Vagina (tissue), 2 donors: ENCODE results near the gene CASKIN1. TPM values are rescaled to one million over a fixed set of nuclear protein-coding genes. Genes with fewer than 3 reads are reported as not detected.

Experiments
- DNase-seq, 2 donors: peaks; one replicate each; pipeline ENCODE4 v3.0.0-alpha.2; 2017; ENCODE audit errors: extremely low spot score in 2 of 2
- H3K27ac ChIP-seq: fragments of 200-600 bp; sonication (generic); one replicate; pipeline ENCODE4 v1.5.1; 2019
- H3K27me3 ChIP-seq: fragments of 200-600 bp; sonication (generic); one replicate; pipeline ENCODE4 v1.5.1; 2019
- H3K36me3 ChIP-seq, 2 donors: fragments of 200-600 bp; sonication (generic); one replicate each; pipeline ENCODE4 v1.5.1; 2017 to 2019
- H3K4me1 ChIP-seq: fragments of 200-600 bp; sonication (generic); one replicate; pipeline ENCODE4 v1.5.1; 2019
- H3K4me3 ChIP-seq, 2 donors: fragments of 200-600 bp; sonication (generic); 1 replicate in 1 of 2; 2 replicates in 1 of 2; pipeline ENCODE4 v1.5.1; 2016 to 2019
- H3K9me3 ChIP-seq: fragments of 200-600 bp; sonication (generic); one replicate; pipeline ENCODE4 v1.5.1; 2019
- CTCF ChIP-seq, 3 experiments: fragments of 450-650 bp in 2 of 3; fragments of 200-600 bp in 1 of 3; sonication (generic) in 1 of 3; IDR thresholded peaks; one replicate each; pipeline ENCODE4 v1.5.1; 2017 to 2019; ENCODE audit warnings: antibody characterized with exemption in 3 of 3, mild to moderate bottlenecking in 2 of 3, moderate library complexity in 2 of 3
- POLR2A ChIP-seq, 2 donors: fragments of 450-650 bp; IDR thresholded peaks; one replicate each; pipeline ENCODE4 v1.6.1; 2017; ENCODE audit warnings: antibody characterized with exemption in 2 of 2, mild to moderate bottlenecking in 2 of 2, moderate library complexity in 2 of 2
- POLR2AphosphoS5 ChIP-seq, 2 donors: sonication (generic); formaldehyde crosslinking; IDR thresholded peaks; one replicate each; pipeline ENCODE4 v1.9.0; 2017; ENCODE audit warnings: antibody characterized with exemption in 2 of 2, mild to moderate bottlenecking in 2 of 2, low read depth in 1 of 2; ENCODE audit not compliant: insufficient read depth in 1 of 2
- intact Hi-C: fragments of 100-400 bp; cut with DNase I; formaldehyde crosslinking; loops from one replicate; pipeline ENCODE4 v1.15.1; 2023
- total RNA-seq: library from RNA; depleted of rRNA; stranded (reverse); fragments of >200 nt; gene quantifications from one replicate; pipeline ENCODE4 v1.2.3, GENCODE V29; 2016

CASKIN1 gene
- total RNA-seq, 1 donor from 2014 or later = 0.25 TPM

DNA sequence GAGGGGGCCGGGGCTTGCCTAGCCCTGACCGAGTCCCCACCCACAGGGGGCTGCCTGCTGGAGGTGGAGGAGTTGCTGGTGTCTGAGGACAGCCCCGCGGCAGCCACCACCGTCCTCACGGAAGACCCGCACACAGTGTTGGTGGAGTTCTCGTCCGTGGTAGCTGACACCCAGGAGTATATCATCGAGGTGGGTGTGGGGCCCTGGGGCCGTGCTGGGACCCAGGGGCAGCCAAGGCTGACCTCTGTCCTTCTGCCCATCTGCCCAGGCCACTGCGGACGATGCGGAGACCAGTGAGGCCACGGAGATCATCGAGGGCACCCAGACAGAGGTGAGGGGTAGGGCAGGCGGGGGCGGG, 38.4 kb upstream of the CASKIN1 start:
- no peak for TF ChIP-seq POLR2A (IDR thresholded peaks at IDR 0.05)
- no peak for TF ChIP-seq POLR2AphosphoS5 (IDR thresholded peaks at IDR 0.05; ENCODE audit: insufficient read depth in 1 of 2, low read depth in 1 of 2)
- TF ChIP-seq CTCF (IDR thresholded peaks at IDR 0.05) = no peak
- Histone ChIP-seq H3K36me3 (peaks cover 0 to 53% of the 10 kb centered on the region in 2 donors), H3K4me1 (peaks cover 39% of the 10 kb centered on the region), H3K9me3 (no peaks in the 10 kb centered on the region), H3K4me3 (no peak overlapping the region), H3K27ac (no peak overlapping the region), H3K27me3 (peaks cover 9% of the 10 kb centered on the region)
- DNase-seq = no peak
- intact Hi-C loops = no loop called here

DNA sequence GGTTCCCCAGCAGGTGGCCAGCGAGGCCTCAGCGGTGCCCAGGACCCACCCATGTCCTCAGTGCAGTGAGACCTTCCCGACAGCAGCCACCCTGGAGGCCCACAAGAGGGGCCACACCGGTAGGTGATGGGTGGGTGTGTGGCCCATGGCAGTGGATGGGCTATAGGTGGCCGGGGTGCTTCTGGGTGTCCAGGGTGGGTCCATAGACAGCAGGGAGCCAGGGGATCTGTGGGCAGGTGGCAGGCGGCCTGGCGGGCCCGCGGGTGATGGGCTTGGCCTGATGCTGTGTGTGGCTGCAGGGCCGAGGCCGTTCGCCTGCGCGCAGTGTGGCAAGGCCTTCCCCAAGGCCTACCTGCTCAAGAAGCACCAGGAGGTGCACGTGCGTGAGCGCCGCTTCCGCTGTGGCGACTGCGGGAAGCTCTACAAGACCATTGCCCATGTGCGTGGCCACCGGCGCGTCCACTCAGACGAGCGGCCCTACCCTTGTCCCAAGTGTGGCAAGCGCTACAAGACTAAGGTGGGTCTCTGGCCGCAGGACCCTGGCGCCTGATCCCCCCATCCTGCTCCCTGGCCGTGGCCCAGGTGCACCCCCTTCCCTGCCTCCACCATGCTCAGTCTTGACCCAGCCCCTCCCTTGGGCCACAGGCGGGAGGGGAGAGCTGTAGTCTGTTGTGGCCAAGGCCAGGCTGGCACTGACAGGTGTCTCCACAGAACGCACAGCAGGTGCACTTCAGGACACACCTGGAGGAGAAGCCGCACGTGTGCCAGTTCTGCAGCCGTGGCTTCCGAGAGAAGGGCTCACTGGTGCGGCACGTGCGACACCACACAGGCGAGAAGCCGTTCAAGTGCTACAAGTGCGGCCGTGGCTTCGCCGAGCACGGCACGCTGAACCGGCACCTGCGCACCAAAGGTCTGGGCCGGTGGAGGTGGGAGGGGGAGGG, 37.7 kb upstream of the CASKIN1 start:
- Histone ChIP-seq H3K4me1 (peaks cover 39% of the 10 kb centered on the region), H3K4me3 (no peak overlapping the region), H3K9me3 (no peaks in the 10 kb centered on the region), H3K36me3 (peaks cover 0 to 60% of the 10 kb centered on the region in 2 donors), H3K27me3 (peaks cover 9% of the 10 kb centered on the region), H3K27ac (no peak overlapping the region)
- intact Hi-C loops = no loop called here
- TF ChIP-seq POLR2A (IDR thresholded peaks at IDR 0.05) = no peak
- no peak for TF ChIP-seq POLR2AphosphoS5 (IDR thresholded peaks at IDR 0.05; ENCODE audit: insufficient read depth in 1 of 2, low read depth in 1 of 2)
- no peak for TF ChIP-seq CTCF (IDR thresholded peaks at IDR 0.05)
- DNase-seq = no peak

GRCh38 chr16:2233046-2233775, 36.8 kb upstream of the CASKIN1 start:
- H3K27ac ChIP-seq = no peak overlapping the region
- DNase-seq = no peak
- H3K4me1 ChIP-seq = peaks cover 39% of the 10 kb centered on the region
- peaks cover 0 to 67% of the 10 kb centered on the region in 2 donors for H3K36me3 ChIP-seq
- H3K27me3 ChIP-seq = peaks cover 9% of the 10 kb centered on the region
- no peak overlapping the region for H3K4me3 ChIP-seq
- H3K9me3 ChIP-seq = no peaks in the 10 kb centered on the region
- intact Hi-C loops = no loop called here
- TF ChIP-seq POLR2A (IDR thresholded peaks at IDR 0.05) (no peak), POLR2AphosphoS5 (IDR thresholded peaks at IDR 0.05; ENCODE audit: insufficient read depth in 1 of 2, low read depth in 1 of 2) (no peak), CTCF (IDR thresholded peaks at IDR 0.05) (no peak)

GRCh38 chr16:2232094-2232990, 35.9 kb upstream of the CASKIN1 start:
- H3K36me3 ChIP-seq = peaks cover 0 to 67% of the 10 kb centered on the region in 2 donors

More at GRCh38 chr16:2232094-2232990, 35.9 kb upstream of the CASKIN1 start:
- Histone ChIP-seq H3K27me3 (peaks cover 6% of the 10 kb centered on the region), H3K27ac (no peak overlapping the region), H3K4me3 (no peak overlapping the region), H3K4me1 (peaks cover 32% of the 10 kb centered on the region), H3K9me3 (no peaks in the 10 kb centered on the region)
- intact Hi-C loops = no loop called here
- no peak for TF ChIP-seq POLR2A (IDR thresholded peaks at IDR 0.05)
- DNase-seq = no peak
